ENCODE data around the gene HMGB4.

- TF ChIP-seq CTCF (conservative IDR thresholded peaks at IDR 0.05; ENCODE audit: low read length) (no peak), EZH2phosphoT487 (IDR thresholded peaks at IDR 0.05; ENCODE audit: borderline replicate concordance) (no peak)
Measured at GRCh38 chr1:33823830-33824229, 40.0 kb upstream of the HMGB4 start.
